Sigmoid colon (tissue), 4 donors: Measurements from ENCODE around the gene PTGER4.

Experiments
- EP300 ChIP-seq, 4 donors: sonication (generic); formaldehyde crosslinking; IDR thresholded peaks; one replicate each; pipeline ENCODE4 v1.6.1; 2017; ENCODE audit warnings: antibody characterized with exemption in 4 of 4
- POLR2A ChIP-seq, 2 donors: fragments of 450-650 bp; IDR thresholded peaks; one replicate each; pipeline ENCODE4 v1.6.1; 2016; ENCODE audit warnings: antibody characterized with exemption in 2 of 2, mild to moderate bottlenecking in 2 of 2, moderate library complexity in 2 of 2

- no peak for TF ChIP-seq EP300 (IDR thresholded peaks at IDR 0.05)
- TF ChIP-seq POLR2A (IDR thresholded peaks at IDR 0.05): no peak
Measured at GRCh38 chr5:40674661-40675235, 5.0 kb upstream of the PTGER4 start.
